Liver (tissue), 9 donors: Measurements from ENCODE around the gene ADGRF3. TPM values are rescaled to one million over a fixed set of nuclear protein-coding genes. Genes with fewer than 3 reads are reported as not detected.
"Not testable (repeated sequence)": the region's sequence is repeated elsewhere in the genome, so short reads cannot be mapped to it uniquely, and the experiment has no call there.

Source experiments
- DNase-seq: peaks from one replicate; pipeline ENCODE4 v3.0.0-alpha.2; 2017; ENCODE audit warnings: low spot score
- H3K27ac ChIP-seq, 2 donors: one replicate each; pipeline ENCODE4 v1.7.0; 2013; ENCODE audit warnings: inconsistent platforms in 2 of 2, low read length in 2 of 2, control low read depth in 1 of 2, low read depth in 1 of 2, mild to moderate bottlenecking in 1 of 2
- H3K27me3 ChIP-seq, 4 donors: one replicate each; pipeline versions ENCODE4 v1.6.1 to v1.7.0; 2013; ENCODE audit warnings: low read length in 3 of 4, inconsistent platforms in 1 of 4, mild to moderate bottlenecking in 1 of 4, moderate library complexity in 1 of 4; ENCODE audit not compliant: control insufficient read depth in 4 of 4, insufficient read depth in 4 of 4
- H3K36me3 ChIP-seq, 4 donors: one replicate each; pipeline versions ENCODE4 v1.6.1 to v1.7.0; 2013; ENCODE audit warnings: low read length in 3 of 4, mild to moderate bottlenecking in 3 of 4, low read depth in 1 of 4, moderate library complexity in 1 of 4; ENCODE audit not compliant: control insufficient read depth in 4 of 4, insufficient read depth in 3 of 4
- H3K4me1 ChIP-seq, 4 donors: one replicate each; pipeline versions ENCODE4 v1.6.1 to v1.7.0; 2013; ENCODE audit warnings: low read length in 3 of 4, mild to moderate bottlenecking in 3 of 4, moderate library complexity in 1 of 4; ENCODE audit not compliant: control insufficient read depth in 4 of 4, insufficient read depth in 4 of 4
- H3K4me3 ChIP-seq, 3 donors: one replicate each; pipeline versions ENCODE4 v1.6.1 to v1.7.0; 2013; ENCODE audit warnings: low read length in 3 of 3, control low read depth in 1 of 3, low read depth in 1 of 3, mild to moderate bottlenecking in 1 of 3
- H3K9ac ChIP-seq, 2 donors: one replicate each; pipeline ENCODE4 v1.7.0; 2013; ENCODE audit warnings: low read length in 2 of 2, mild to moderate bottlenecking in 2 of 2, moderate library complexity in 2 of 2, control low read depth in 1 of 2, low read depth in 1 of 2
- H3K9me3 ChIP-seq, 4 donors: one replicate each; pipeline versions ENCODE4 v1.6.1 to v1.7.0; 2013; ENCODE audit warnings: low read length in 3 of 4; ENCODE audit not compliant: control insufficient read depth in 4 of 4
- GABPA ChIP-seq, 2 donors: IDR thresholded peaks in 1 of 2; conservative IDR thresholded peaks in 1 of 2; 2 replicates each; pipeline ENCODE4 v1.6.1; 2016; ENCODE audit warnings: antibody characterized with exemption in 2 of 2, mild to moderate bottlenecking in 1 of 2, moderate library complexity in 1 of 2
- HNF4A ChIP-seq, 2 donors: conservative IDR thresholded peaks; 2 replicates each; pipeline ENCODE4 v1.6.1; 2016; ENCODE audit warnings: antibody characterized with exemption in 2 of 2, mild to moderate bottlenecking in 2 of 2
- HNF4G ChIP-seq: IDR thresholded peaks from 2 replicates; pipeline ENCODE4 v1.6.1; 2016; ENCODE audit warnings: antibody characterized with exemption
- JUND ChIP-seq, 2 donors: IDR thresholded peaks; 2 replicates each; pipeline ENCODE4 v1.6.1; 2016; ENCODE audit warnings: antibody characterized with exemption in 2 of 2
- MAX ChIP-seq: IDR thresholded peaks from 2 replicates; pipeline ENCODE4 v1.6.1; 2016; ENCODE audit warnings: antibody characterized with exemption
- NR2F2 ChIP-seq: IDR thresholded peaks from 2 replicates; pipeline ENCODE4 v1.6.1; 2016; ENCODE audit warnings: antibody characterized with exemption
- RAD21 ChIP-seq, 2 donors: IDR thresholded peaks; 2 replicates each; pipeline ENCODE4 v1.6.1; 2016; ENCODE audit warnings: antibody characterized with exemption in 2 of 2, mild to moderate bottlenecking in 2 of 2
- RXRA ChIP-seq, 2 donors: IDR thresholded peaks; 2 replicates each; pipeline ENCODE4 v1.6.1; 2017 to 2018; ENCODE audit warnings: antibody characterized with exemption in 2 of 2, mild to moderate bottlenecking in 1 of 2
- SP1 ChIP-seq: IDR thresholded peaks from 2 replicates; pipeline ENCODE4 v1.6.1; 2018; ENCODE audit warnings: antibody characterized with exemption, mild to moderate bottlenecking
- TAF1 ChIP-seq: conservative IDR thresholded peaks from 2 replicates; pipeline ENCODE4 v1.6.1; 2016; ENCODE audit warnings: antibody characterized with exemption, mild to moderate bottlenecking
- WGBS: extraction: QIAGEN DNeasy Blood & Tissue Kit; methylation state at CpG from one replicate; pipeline ENCODE4 v1.1.7; 2013; 5-methylcytosine and 5-hydroxymethylcytosine counted together
- polyA plus RNA-seq, 2 donors: library from polyadenylated mRNA; stranded (reverse) in 1 of 2; unstranded in 1 of 2; fragments of 200-250 nt in 1 of 2; fragments of >200 nt in 1 of 2; fragmentation: Nextera tagmentation in 1 of 2; extraction: Ambion mirVana in 1 of 2; gene quantifications; one replicate each; pipeline versions ENCODE4 v1.2.1 to v1.2.3, GENCODE V29; 2013 to 2015
- total RNA-seq, 2 donors: library from RNA; depleted of rRNA; stranded (reverse); fragments of >200 nt; gene quantifications; one replicate each; pipeline ENCODE4 v1.2.3, GENCODE V29; 2014
- TF ChIP-seq, protein P1 (sequence below): fragments of 150-350 bp; IDR thresholded peaks from 2 replicates; pipeline ENCODE4 v1.5.1; 2017; ENCODE audit warnings: improper control_type of control experiment, low read depth, low read length; ENCODE audit not compliant: missing input control
- TF ChIP-seq, protein P2 (sequence below): IDR thresholded peaks from 2 replicates; pipeline ENCODE4 v1.6.1; 2016; ENCODE audit warnings: antibody characterized with exemption
- donor health status: healthy.
- donor health status: healthy.
- donor health status: healthy.
- donor health status: healthy.
- donor health status: healthy.

The ADGRF3 gene
- total and polyA plus RNA-seq, 4 donors: 0.07 to 0.25 (median 0.10) TPM

DNA sequence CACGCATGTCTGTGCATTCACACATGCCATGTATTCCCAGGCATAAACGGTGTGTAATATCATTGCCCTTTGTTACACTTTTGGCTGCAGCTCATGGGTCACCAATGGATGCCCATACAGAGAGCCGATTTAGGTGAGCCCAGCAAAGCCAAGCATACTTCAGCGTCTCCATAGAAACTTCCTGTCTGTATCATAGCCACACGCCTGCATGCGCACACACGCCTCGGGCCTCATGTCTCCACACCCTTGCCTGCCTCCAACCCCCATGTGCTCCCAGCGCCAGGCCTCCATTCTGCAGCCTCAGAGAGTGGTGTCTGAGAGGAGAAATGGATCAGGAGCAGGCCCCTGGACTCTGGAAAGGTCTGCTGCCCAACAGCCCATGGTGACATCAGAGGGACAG lies 34.1 kb downstream of the ADGRF3 start (continued):
- TF ChIP-seq, protein P1, sequence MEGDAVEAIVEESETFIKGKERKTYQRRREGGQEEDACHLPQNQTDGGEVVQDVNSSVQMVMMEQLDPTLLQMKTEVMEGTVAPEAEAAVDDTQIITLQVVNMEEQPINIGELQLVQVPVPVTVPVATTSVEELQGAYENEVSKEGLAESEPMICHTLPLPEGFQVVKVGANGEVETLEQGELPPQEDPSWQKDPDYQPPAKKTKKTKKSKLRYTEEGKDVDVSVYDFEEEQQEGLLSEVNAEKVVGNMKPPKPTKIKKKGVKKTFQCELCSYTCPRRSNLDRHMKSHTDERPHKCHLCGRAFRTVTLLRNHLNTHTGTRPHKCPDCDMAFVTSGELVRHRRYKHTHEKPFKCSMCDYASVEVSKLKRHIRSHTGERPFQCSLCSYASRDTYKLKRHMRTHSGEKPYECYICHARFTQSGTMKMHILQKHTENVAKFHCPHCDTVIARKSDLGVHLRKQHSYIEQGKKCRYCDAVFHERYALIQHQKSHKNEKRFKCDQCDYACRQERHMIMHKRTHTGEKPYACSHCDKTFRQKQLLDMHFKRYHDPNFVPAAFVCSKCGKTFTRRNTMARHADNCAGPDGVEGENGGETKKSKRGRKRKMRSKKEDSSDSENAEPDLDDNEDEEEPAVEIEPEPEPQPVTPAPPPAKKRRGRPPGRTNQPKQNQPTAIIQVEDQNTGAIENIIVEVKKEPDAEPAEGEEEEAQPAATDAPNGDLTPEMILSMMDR: no peak
- TF ChIP-seq MAX: no peak
- no peak for TF ChIP-seq HNF4G
- no peak for TF ChIP-seq JUND (IDR thresholded peaks at IDR 0.05)
- no peak for TF ChIP-seq NR2F2
- TF ChIP-seq SP1: no peak
- TF ChIP-seq RXRA (IDR thresholded peaks at IDR 0.05): no peak
- no peak for TF ChIP-seq RAD21 (IDR thresholded peaks at IDR 0.05)
- TF ChIP-seq GABPA (IDR thresholded peaks at IDR 0.05 in 1 of 2, conservative IDR thresholded peaks at IDR 0.05 in 1 of 2): no peak

- TF ChIP-seq JUND (IDR thresholded peaks at IDR 0.05) (no peak), SP1 (no peak), HNF4A (conservative IDR thresholded peaks at IDR 0.05) (no peak), MAX (no peak)
- TF ChIP-seq, protein P2, sequence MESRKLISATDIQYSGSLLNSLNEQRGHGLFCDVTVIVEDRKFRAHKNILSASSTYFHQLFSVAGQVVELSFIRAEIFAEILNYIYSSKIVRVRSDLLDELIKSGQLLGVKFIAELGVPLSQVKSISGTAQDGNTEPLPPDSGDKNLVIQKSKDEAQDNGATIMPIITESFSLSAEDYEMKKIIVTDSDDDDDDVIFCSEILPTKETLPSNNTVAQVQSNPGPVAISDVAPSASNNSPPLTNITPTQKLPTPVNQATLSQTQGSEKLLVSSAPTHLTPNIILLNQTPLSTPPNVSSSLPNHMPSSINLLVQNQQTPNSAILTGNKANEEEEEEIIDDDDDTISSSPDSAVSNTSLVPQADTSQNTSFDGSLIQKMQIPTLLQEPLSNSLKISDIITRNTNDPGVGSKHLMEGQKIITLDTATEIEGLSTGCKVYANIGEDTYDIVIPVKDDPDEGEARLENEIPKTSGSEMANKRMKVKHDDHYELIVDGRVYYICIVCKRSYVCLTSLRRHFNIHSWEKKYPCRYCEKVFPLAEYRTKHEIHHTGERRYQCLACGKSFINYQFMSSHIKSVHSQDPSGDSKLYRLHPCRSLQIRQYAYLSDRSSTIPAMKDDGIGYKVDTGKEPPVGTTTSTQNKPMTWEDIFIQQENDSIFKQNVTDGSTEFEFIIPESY: no peak
- 88% methylated on average over 10 of the region's 10 CpGs for WGBS
- Histone ChIP-seq H3K4me1 (no peaks in the 10 kb centered on the region), H3K27me3 (no peaks in the 10 kb centered on the region), H3K36me3 (no peaks in the 10 kb centered on the region), H3K4me3 (no peak overlapping the region), H3K27ac (no peak overlapping the region), H3K9me3 (no peaks in the 10 kb centered on the region), H3K9ac (no peak overlapping the region)
- DNase-seq: no peak
Observed at GRCh38 chr2:26309921-26310320, 36.7 kb downstream of the ADGRF3 start.

DNA sequence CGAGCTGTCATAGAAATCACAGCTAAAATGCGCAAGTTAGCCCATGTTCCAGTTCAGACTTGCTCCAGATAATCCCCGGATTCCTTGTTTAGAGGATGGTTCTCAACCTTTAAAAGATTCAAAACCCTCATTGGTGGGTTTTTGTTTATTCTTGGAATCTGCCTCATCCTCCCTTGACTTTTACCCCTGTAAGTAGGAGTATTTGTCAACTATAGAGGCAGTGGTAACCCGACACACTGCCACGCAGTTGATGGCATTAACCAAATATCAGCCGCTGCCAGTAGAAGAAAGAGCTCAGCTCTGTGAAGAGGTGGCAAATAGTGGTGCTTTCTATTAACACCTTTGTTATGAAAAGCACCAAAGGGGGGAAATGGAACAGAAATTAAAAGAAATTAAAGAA lies 41.0 kb downstream of the ADGRF3 start:
- Histone ChIP-seq H3K27ac (no peak overlapping the region), H3K9ac (no peak overlapping the region), H3K36me3 (no peaks in the 10 kb centered on the region), H3K4me1 (no peaks in the 10 kb centered on the region), H3K9me3 (no peaks in the 10 kb centered on the region), H3K27me3 (no peaks in the 10 kb centered on the region), H3K4me3 (no peak overlapping the region)
- TF ChIP-seq, protein P2: no peak
- TF ChIP-seq TAF1: no peak
- DNase-seq: no peak
- whole genome bisulfite sequencing: 89% methylated on average over 6 of the region's 6 CpGs

- not testable (repeated sequence) for H3K9ac ChIP-seq, H3K9me3 ChIP-seq, H3K4me3 ChIP-seq, DNase-seq, H3K4me1 ChIP-seq, H3K27ac ChIP-seq, H3K27me3 ChIP-seq, H3K36me3 ChIP-seq
- whole genome bisulfite sequencing: 83% methylated on average over 7 of the region's 7 CpGs
Observed at GRCh38 chr2:26305094-26305493, 41.5 kb downstream of the ADGRF3 start.
